Measurements from ENCODE around the gene COL26A1. TPM values are rescaled to one million over a fixed set of nuclear protein-coding genes. Genes with fewer than 3 reads are reported as not detected.

COL26A1 gene
- total and polyA plus RNA-seq, 8 donors = 0.20 to 0.55 (median 0.31) TPM; not detected in 5

GRCh38 chr7:101402835-101403234 is 40.2 kb downstream of the COL26A1 start:
- H3K27me3 ChIP-seq = peaks cover 0 to 84% (median 43%) of the 10 kb centered on the region in 3 donors
- no peak for DNase-seq
- intact Hi-C loops (cut with DNase I; ENCODE audit: low total_unique reads) = no loop called here
- 67 to 80% (median 77%) methylated on average over 5 to 6 of the region's 6 CpGs for WGBS, 5 donors
- no peak for TF ChIP-seq POLR2A (IDR thresholded peaks at IDR 0.05)
- TF ChIP-seq POLR2AphosphoS5 (IDR thresholded peaks at IDR 0.05) = no peak
- TF ChIP-seq EP300 (IDR thresholded peaks at IDR 0.05) = no peak
- no peak for TF ChIP-seq CTCF (IDR thresholded peaks at IDR 0.05)
- H3K27ac ChIP-seq = no peak overlapping the region
- no peaks in the 10 kb centered on the region for H3K36me3 ChIP-seq
- peaks cover 0 to 7% (median 2%) of the 10 kb centered on the region in 4 donors for H3K4me1 ChIP-seq
- H3K4me3 ChIP-seq = no peak overlapping the region
- peaks cover 0 to 6% (median 2%) of the 10 kb centered on the region in 4 donors for H3K9me3 ChIP-seq

GRCh38 chr7:101405474-101406067 is 42.9 kb downstream of the COL26A1 start:
- Histone ChIP-seq H3K27ac (no peak overlapping the region), H3K9me3 (peaks cover 6 to 29% (median 27%) of the 10 kb centered on the region in 4 donors), H3K4me3 (no peak overlapping the region), H3K27me3 (peaks cover 0 to 72% (median 25%) of the 10 kb centered on the region in 3 donors), H3K36me3 (no peaks in the 10 kb centered on the region), H3K4me1 (peaks cover 0 to 7% (median 2%) of the 10 kb centered on the region in 4 donors)
- WGBS, 5 donors = 70 to 79% (median 73%) methylated on average over 15 to 16 of the region's 16 CpGs
- intact Hi-C loops (cut with DNase I; ENCODE audit: low total_unique reads) = no loop called here
- TF ChIP-seq POLR2A (IDR thresholded peaks at IDR 0.05) (no peak), CTCF (IDR thresholded peaks at IDR 0.05) (no peak), EP300 (IDR thresholded peaks at IDR 0.05) (no peak), POLR2AphosphoS5 (IDR thresholded peaks at IDR 0.05) (no peak)
- no peak for DNase-seq

GRCh38 chr7:101410743-101411507 is 48.2 kb downstream of the COL26A1 start:
- H3K9me3 ChIP-seq = peaks cover 6 to 31% (median 25%) of the 10 kb centered on the region in 4 donors
- H3K4me1 ChIP-seq = peaks cover 0 to 4% (median 2%) of the 10 kb centered on the region in 4 donors
- TF ChIP-seq CTCF (IDR thresholded peaks at IDR 0.05) (peak in 5 of 7 experiments; percentile 55 to 79 (median 70)), POLR2A (IDR thresholded peaks at IDR 0.05) (no peak)
- H3K27ac ChIP-seq = no peak overlapping the region
- DNase-seq = peak; percentile 41 to 69
- intact Hi-C loops (cut with DNase I; ENCODE audit: low total_unique reads) = no loop called here
- H3K4me3 ChIP-seq = no peak overlapping the region
- WGBS, 5 donors = 21 to 27% (median 23%) methylated on average over 15 to 16 of the region's 16 CpGs
- H3K36me3 ChIP-seq = no peaks in the 10 kb centered on the region
- H3K27me3 ChIP-seq = peaks cover 0 to 39% (median 0%) of the 10 kb centered on the region in 3 donors

- H3K27ac ChIP-seq = no peak overlapping the region
- no peak for DNase-seq
- H3K27me3 ChIP-seq = peaks cover 0 to 33% (median 0%) of the 10 kb centered on the region in 3 donors
- H3K4me1 ChIP-seq = peaks cover 0 to 4% (median 2%) of the 10 kb centered on the region in 4 donors
- 30 to 49% (median 39%) methylated on average over 4 of the region's 4 CpGs for WGBS, 5 donors
- H3K36me3 ChIP-seq = no peaks in the 10 kb centered on the region
- H3K9me3 ChIP-seq = peaks cover 6 to 31% (median 25%) of the 10 kb centered on the region in 4 donors
- no peak overlapping the region for H3K4me3 ChIP-seq
- intact Hi-C loops (cut with DNase I; ENCODE audit: low total_unique reads) = no loop called here
- TF ChIP-seq EP300 (IDR thresholded peaks at IDR 0.05) (no peak), POLR2AphosphoS5 (IDR thresholded peaks at IDR 0.05) (no peak), CTCF (IDR thresholded peaks at IDR 0.05) (no peak), POLR2A (IDR thresholded peaks at IDR 0.05) (no peak)
Measured at GRCh38 chr7:101411508-101411874, 48.8 kb downstream of the COL26A1 start.

Data from stomach (tissue), 9 donors.